ENCODE results near the gene PATJ.

GRCh38 chr1:61887076-61887867 is 145.0 kb downstream of the PATJ start:
- TF ChIP-seq EZH2phosphoT487 (IDR thresholded peaks at IDR 0.05; ENCODE audit: low read depth, severe bottlenecking, unreplicated experiment) = no peak
- TF ChIP-seq CTCF (IDR thresholded peaks at IDR 0.05; ENCODE audit: poor library complexity) = no peak
- no peak for TF ChIP-seq EZH2 (IDR thresholded peaks at IDR 0.05; ENCODE audit: borderline replicate concordance)

Data from hepatocyte (in vitro differentiated cells).